H1 (cell line): ENCODE data around the gene ASTN1. TPM values are rescaled to one million over a fixed set of nuclear protein-coding genes. Genes with fewer than 3 reads are reported as not detected.

Experiments used
- ASH2L ChIP-seq: fragments of 200-600, 300-600 bp; sonication (generic); IDR thresholded peaks from one replicate; pipeline ENCODE4 v1.7.1; 2017; ENCODE audit warnings: low read length
- GTF2F1 ChIP-seq: IDR thresholded peaks from 2 replicates; pipeline ENCODE4 v1.6.1; 2012; ENCODE audit warnings: low read depth, low read length, improper control_type of control experiment, borderline replicate concordance
- PHF8 ChIP-seq: fragments of 200-600 bp; sonication (generic); conservative IDR thresholded peaks from 2 replicates; pipeline ENCODE4 v1.7.1; 2012; ENCODE audit warnings: low read depth, mild to moderate bottlenecking, inconsistent platforms, low read length, moderate library complexity
- SIRT6 ChIP-seq: IDR thresholded peaks from one replicate; pipeline ENCODE4 v1.7.1; 2012; ENCODE audit warnings: low read length, inconsistent platforms
- SP1 ChIP-seq: IDR thresholded peaks from 2 replicates; pipeline ENCODE4 v1.6.1; 2011; ENCODE audit warnings: low read depth, low read length
- TAF7 ChIP-seq: optimal IDR thresholded peaks from 2 replicates; pipeline ENCODE3; 2011; ENCODE audit warnings: low read depth, mild to moderate bottlenecking, inconsistent platforms, low read length, moderate library complexity, borderline replicate concordance
- polyA plus RNA-seq, 7 experiments: library from polyadenylated mRNA; depleted of rRNA in 3 of 7; stranded (reverse) in 5 of 7; unstranded in 2 of 7; fragments of >200 nt in 5 of 7; fragments of 200-250 nt in 2 of 7; gene quantifications; 1 replicate in 5 of 7; 2 replicates in 1 of 7; 4 replicates in 1 of 7; pipeline versions ENCODE4 v1.2.1 to v1.2.3, GENCODE V29; 2011 to 2013; ENCODE audit warnings: missing spikeins in 2 of 7, mixed read lengths in 2 of 7
- total RNA-seq: library from RNA; stranded (reverse); fragmentation: NEBNext Ultra II Directional; extraction: Animal tissue kit (Norgen Biotek cat#: 25700); gene quantifications from 2 replicates; pipeline ENCODE4 v1.2.1, GENCODE V29; 2021
- TF ChIP-seq, protein P1 (sequence below): IDR thresholded peaks from 2 replicates; pipeline ENCODE4 v1.6.1; 2012; ENCODE audit warnings: inconsistent platforms

The ASTN1 gene
- total and polyA plus RNA-seq, 2 of the 8 experiments (the other 6 are each of a cell fraction or from before 2014, with no cell fraction given) = 2.9 to 4.1 TPM

- TF ChIP-seq, protein P1, sequence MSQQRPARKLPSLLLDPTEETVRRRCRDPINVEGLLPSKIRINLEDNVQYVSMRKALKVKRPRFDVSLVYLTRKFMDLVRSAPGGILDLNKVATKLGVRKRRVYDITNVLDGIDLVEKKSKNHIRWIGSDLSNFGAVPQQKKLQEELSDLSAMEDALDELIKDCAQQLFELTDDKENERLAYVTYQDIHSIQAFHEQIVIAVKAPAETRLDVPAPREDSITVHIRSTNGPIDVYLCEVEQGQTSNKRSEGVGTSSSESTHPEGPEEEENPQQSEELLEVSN = no peak
- TF ChIP-seq PHF8 (no peak), ASH2L (no peak), GTF2F1 (no peak), TAF7 (no peak), SIRT6 (no peak), SP1 (no peak)
Observed at GRCh38 chr1:176934370-176934769, 230.1 kb downstream of the ASTN1 start (continued).
